Daoy (cell line): ENCODE results near the gene GNB2. TPM values are rescaled to one million over a fixed set of nuclear protein-coding genes. Genes with fewer than 3 reads are reported as not detected.

Source experiments
- DNase-seq: peaks from one replicate; pipeline ENCODE4 v3.0.0-alpha.2; 2015; ENCODE audit warnings: low read depth
- total RNA-seq: library from RNA; depleted of rRNA; stranded (reverse); fragments of >200 nt; shearing (Covaris generic); gene quantifications from 2 replicates; pipeline ENCODE4 v1.2.3, GENCODE V29; 2014; rRNA removed

GNB2 gene
- total RNA-seq, 1 experiment from 2014 or later: 58.9 TPM

DNA sequence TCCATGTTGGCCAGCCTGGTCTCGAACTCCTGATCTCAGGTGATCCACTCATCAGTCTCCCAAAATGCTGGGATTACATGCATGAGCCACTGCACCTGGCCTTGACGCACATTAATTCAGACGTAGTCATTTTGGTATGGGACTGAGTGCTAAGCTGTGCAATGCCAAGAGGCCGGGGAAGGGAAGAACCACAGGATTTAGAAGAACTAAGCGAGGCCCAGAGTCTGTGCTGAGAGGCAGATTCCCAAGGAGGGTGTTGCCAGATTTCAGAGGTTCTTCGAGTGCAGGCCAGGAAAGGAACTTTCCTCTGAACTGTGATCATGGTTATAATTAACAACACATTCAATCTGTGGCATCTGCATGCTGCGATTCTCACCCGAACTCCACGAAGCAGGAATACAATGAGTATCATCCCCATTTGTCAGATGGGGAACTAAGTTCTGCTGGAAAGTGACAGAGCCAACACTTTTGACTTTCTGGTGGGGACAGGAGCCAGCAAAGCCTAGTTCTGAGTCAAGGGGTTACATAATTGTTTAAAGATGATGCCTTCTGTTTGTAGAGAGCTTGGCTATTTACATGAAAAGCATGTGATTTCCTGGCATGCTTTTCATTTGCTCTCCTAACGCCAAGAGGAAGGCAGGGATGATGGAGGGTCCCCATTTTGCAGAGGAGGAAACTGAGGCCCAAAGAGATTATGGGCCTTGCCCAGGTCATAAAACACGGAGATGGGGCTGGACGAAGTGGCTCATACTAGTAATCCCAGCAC, 53.6 kb downstream of the GNB2 start:
- no peak for DNase-seq

DNA sequence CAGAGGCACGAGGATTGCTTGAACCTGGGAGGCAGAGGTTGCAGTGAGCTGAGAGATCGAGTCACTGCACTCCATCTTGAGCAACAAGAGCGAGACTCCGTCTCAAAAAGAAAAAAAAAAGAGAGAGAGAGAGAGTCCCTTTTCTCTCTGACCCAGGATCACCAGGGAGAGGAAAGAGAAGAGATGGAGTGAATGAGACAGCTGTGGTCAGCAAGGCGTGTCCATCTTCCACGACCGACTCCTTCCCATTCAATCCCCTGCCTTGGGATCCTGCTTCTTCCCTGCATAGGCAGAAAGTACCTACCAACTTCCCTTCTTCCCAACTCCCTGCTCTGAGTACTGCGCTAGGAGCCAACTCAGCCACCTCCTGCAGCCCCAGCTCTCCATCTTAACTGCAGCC, 54.7 kb downstream of the GNB2 start:
- DNase-seq: no peak

Other genes starting within 250 kb of the GNB2 start
- 1.5 and 5.2 TPM in 2 replicates for gene ZCWPW1, start 245.0 kb upstream of the GNB2 start, total RNA-seq
- 65.9 and 79.5 TPM in 2 replicates for gene MEPCE, start 243.9 kb upstream of the GNB2 start, total RNA-seq
- gene PPP1R35, start 237.2 kb upstream of the GNB2 start, total RNA-seq: 70.3 and 92.8 TPM in 2 replicates
- gene SPACDR, start 209.5 kb upstream of the GNB2 start, total RNA-seq: 1.6 TPM in 1 of 2 replicates, not detected in the other
- gene TSC22D4, start 194.5 kb upstream of the GNB2 start, total RNA-seq: 36.6 and 47.4 TPM in 2 replicates
- 0.06 TPM in 1 of 2 replicates, not detected in the other for gene NYAP1, start 189.8 kb upstream of the GNB2 start, total RNA-seq
- 16.9 and 19.1 TPM in 2 replicates for gene AGFG2, start 134.5 kb upstream of the GNB2 start, total RNA-seq
- 0.80 and 5.3 TPM in 2 replicates for gene SAP25, start 99.8 kb upstream of the GNB2 start, total RNA-seq
- gene LRCH4, start 87.6 kb upstream of the GNB2 start, total RNA-seq: 32.2 and 41.0 TPM in 2 replicates
- gene FBXO24, start 87.4 kb upstream of the GNB2 start, total RNA-seq: 0.17 TPM in 1 of 2 replicates, not detected in the other
- 21.3 and 32.9 TPM in 2 replicates for gene PCOLCE, start 71.4 kb upstream of the GNB2 start, total RNA-seq
- 9.7 and 11.3 TPM in 2 replicates for gene MOSPD3, start 61.2 kb upstream of the GNB2 start, total RNA-seq
- 2.4 and 4.6 TPM in 2 replicates for gene TFR2, start 32.2 kb upstream of the GNB2 start, total RNA-seq
- not detected in 2 replicates for gene ACTL6B, start 17.3 kb upstream of the GNB2 start, total RNA-seq
- 12.0 and 27.3 TPM in 2 replicates for gene GIGYF1, start 20.5 kb downstream of the GNB2 start, total RNA-seq
- 146 and 197 TPM in 2 replicates for gene POP7, start 32.4 kb downstream of the GNB2 start, total RNA-seq
- not detected in 2 replicates for gene EPO, start 46.7 kb downstream of the GNB2 start, total RNA-seq
- gene ZAN, start 59.9 kb downstream of the GNB2 start, total RNA-seq: not detected in 2 replicates
- gene EPHB4, start 153.8 kb downstream of the GNB2 start, total RNA-seq: 57.5 and 62.5 TPM in 2 replicates
- gene SLC12A9, start 179.0 kb downstream of the GNB2 start, total RNA-seq: 14.1 and 18.1 TPM in 2 replicates
- gene TRIP6, start 193.6 kb downstream of the GNB2 start, total RNA-seq: 203 and 238 TPM in 2 replicates
- 93.0 and 116 TPM in 2 replicates for gene SRRT, start 201.4 kb downstream of the GNB2 start, total RNA-seq
- gene UFSP1, start 216.0 kb downstream of the GNB2 start, total RNA-seq: 4.8 and 6.1 TPM in 2 replicates
- 0.46 TPM in 1 of 2 replicates, not detected in the other for gene ACHE, start 222.1 kb downstream of the GNB2 start, total RNA-seq